HEK293 (cell line): Measurements from ENCODE around the gene WAC.

Experiments
- ZFP41 ChIP-seq: fragments of 450-650 bp; formaldehyde crosslinking; IDR thresholded peaks from 2 replicates; pipeline ENCODE4 v1.5.1; 2016; ENCODE audit warnings: missing biosample characterization, missing genetic modification characterization, borderline replicate concordance
- ZNF16 ChIP-seq: fragments of 450-650 bp; formaldehyde crosslinking; IDR thresholded peaks from 2 replicates; pipeline ENCODE4 v1.5.1; 2016; ENCODE audit warnings: low read depth, missing biosample characterization, missing genetic modification characterization
- TF ChIP-seq, protein P1 (sequence below): fragments of 450-650 bp; formaldehyde crosslinking; IDR thresholded peaks from 2 replicates; pipeline ENCODE4 v1.5.1; 2016; ENCODE audit warnings: missing biosample characterization, missing genetic modification characterization
- TF ChIP-seq, protein P2 (sequence below): fragments of 450-650 bp; formaldehyde crosslinking; conservative IDR thresholded peaks from 2 replicates; pipeline ENCODE4 v1.5.1; 2016; ENCODE audit warnings: low read depth, missing biosample characterization, missing genetic modification characterization

DNA sequence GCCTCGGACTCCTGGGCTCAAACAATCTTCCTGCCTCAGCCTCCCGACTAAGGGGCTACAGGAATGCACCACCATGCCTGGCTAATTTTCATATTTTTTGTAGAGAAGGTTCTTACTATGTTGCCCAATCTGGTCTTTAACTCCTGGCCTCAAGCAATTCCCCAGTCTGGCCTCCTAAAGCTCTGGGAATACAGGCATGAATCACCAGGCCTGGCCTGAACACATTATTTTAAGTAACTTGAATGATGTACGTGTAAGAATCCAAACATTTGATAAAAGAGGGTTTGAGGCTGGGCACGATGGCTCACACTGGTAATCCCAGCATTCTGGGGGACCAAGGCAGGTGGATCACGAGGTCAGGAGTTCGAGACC lies 131.4 kb downstream of the WAC start:
- no peak for TF ChIP-seq ZFP41 (tag by site-specific recombination)
- TF ChIP-seq, protein P1, sequence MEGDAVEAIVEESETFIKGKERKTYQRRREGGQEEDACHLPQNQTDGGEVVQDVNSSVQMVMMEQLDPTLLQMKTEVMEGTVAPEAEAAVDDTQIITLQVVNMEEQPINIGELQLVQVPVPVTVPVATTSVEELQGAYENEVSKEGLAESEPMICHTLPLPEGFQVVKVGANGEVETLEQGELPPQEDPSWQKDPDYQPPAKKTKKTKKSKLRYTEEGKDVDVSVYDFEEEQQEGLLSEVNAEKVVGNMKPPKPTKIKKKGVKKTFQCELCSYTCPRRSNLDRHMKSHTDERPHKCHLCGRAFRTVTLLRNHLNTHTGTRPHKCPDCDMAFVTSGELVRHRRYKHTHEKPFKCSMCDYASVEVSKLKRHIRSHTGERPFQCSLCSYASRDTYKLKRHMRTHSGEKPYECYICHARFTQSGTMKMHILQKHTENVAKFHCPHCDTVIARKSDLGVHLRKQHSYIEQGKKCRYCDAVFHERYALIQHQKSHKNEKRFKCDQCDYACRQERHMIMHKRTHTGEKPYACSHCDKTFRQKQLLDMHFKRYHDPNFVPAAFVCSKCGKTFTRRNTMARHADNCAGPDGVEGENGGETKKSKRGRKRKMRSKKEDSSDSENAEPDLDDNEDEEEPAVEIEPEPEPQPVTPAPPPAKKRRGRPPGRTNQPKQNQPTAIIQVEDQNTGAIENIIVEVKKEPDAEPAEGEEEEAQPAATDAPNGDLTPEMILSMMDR (tag by site-specific recombination), result no peak
- TF ChIP-seq, protein P2, sequence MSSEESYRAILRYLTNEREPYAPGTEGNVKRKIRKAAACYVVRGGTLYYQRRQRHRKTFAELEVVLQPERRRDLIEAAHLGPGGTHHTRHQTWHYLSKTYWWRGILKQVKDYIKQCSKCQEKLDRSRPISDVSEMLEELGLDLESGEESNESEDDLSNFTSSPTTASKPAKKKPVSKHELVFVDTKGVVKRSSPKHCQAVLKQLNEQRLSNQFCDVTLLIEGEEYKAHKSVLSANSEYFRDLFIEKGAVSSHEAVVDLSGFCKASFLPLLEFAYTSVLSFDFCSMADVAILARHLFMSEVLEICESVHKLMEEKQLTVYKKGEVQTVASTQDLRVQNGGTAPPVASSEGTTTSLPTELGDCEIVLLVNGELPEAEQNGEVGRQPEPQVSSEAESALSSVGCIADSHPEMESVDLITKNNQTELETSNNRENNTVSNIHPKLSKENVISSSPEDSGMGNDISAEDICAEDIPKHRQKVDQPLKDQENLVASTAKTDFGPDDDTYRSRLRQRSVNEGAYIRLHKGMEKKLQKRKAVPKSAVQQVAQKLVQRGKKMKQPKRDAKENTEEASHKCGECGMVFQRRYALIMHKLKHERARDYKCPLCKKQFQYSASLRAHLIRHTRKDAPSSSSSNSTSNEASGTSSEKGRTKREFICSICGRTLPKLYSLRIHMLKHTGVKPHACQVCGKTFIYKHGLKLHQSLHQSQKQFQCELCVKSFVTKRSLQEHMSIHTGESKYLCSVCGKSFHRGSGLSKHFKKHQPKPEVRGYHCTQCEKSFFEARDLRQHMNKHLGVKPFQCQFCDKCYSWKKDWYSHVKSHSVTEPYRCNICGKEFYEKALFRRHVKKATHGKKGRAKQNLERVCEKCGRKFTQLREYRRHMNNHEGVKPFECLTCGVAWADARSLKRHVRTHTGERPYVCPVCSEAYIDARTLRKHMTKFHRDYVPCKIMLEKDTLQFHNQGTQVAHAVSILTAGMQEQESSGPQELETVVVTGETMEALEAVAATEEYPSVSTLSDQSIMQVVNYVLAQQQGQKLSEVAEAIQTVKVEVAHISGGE (tag by site-specific recombination), result no peak
- no peak for TF ChIP-seq ZNF16 (tag by site-specific recombination)
